GM23338 (cell line): ENCODE data around the gene DDX53. TPM values are rescaled to one million over a fixed set of nuclear protein-coding genes. Genes with fewer than 3 reads are reported as not detected.
A peak's percentile ranks its signal among the peaks of the same experiment; 100 is the strongest.

ENCODE experiments used
- ATAC-seq: fragments of 200-7000 bp; cut with Tn5 transposase; 3 replicates; pipeline ENCODE4 v1.9.1; 2020
- DNase-seq: peaks from one replicate; pipeline ENCODE4 v3.0.0-alpha.2; 2015; ENCODE audit warnings: low spot score
- H2AFZ ChIP-seq: fragments of 200-600 bp; sonication (generic); 2 replicates; pipeline ENCODE4 v1.8.0; 2016; ENCODE audit warnings: antibody characterized with exemption, mild to moderate bottlenecking, moderate library complexity
- H3F3A ChIP-seq: fragments of 200-600 bp; sonication (generic); replicated peaks from 2 replicates; pipeline ENCODE4 v1.8.0; 2017; ENCODE audit warnings: antibody characterized with exemption, mixed run types, low read depth
- H3K27ac ChIP-seq: fragments of 200-600 bp; sonication (generic); 2 replicates; pipeline ENCODE4 v1.6.1; 2016; ENCODE audit warnings: low read depth
- H3K27me3 ChIP-seq: fragments of 200-600 bp; sonication (generic); 2 replicates; pipeline ENCODE4 v1.8.0; 2016; ENCODE audit warnings: mild to moderate bottlenecking, mixed run types, moderate library complexity; ENCODE audit not compliant: insufficient read depth
- H3K36me3 ChIP-seq: fragments of 200-600 bp; sonication (generic); 2 replicates; pipeline ENCODE4 v1.8.0; 2016; ENCODE audit warnings: mild to moderate bottlenecking; ENCODE audit not compliant: insufficient read depth
- H3K4me1 ChIP-seq: fragments of 200-600 bp; sonication (generic); 2 replicates; pipeline ENCODE4 v1.8.0; 2016; ENCODE audit warnings: mild to moderate bottlenecking, moderate library complexity; ENCODE audit not compliant: insufficient read depth
- H3K4me2 ChIP-seq: fragments of 200-600 bp; sonication (generic); 2 replicates; pipeline ENCODE4 v1.7.1; 2017; ENCODE audit warnings: mixed run types
- H3K4me3 ChIP-seq: fragments of 200-600 bp; sonication (generic); 2 replicates; pipeline ENCODE4 v1.6.1; 2016; ENCODE audit warnings: mixed run types
- H3K79me2 ChIP-seq: fragments of 200-600 bp; sonication (generic); replicated peaks from 2 replicates; pipeline ENCODE4 v1.8.0; 2017; ENCODE audit warnings: mild to moderate bottlenecking; ENCODE audit not compliant: insufficient read depth
- H3K9me2 ChIP-seq: fragments of 200-600 bp; sonication (generic); 2 replicates; pipeline ENCODE4 v1.8.0; 2017; ENCODE audit not compliant: insufficient read depth
- H4K20me1 ChIP-seq: fragments of 200-600 bp; sonication (generic); replicated peaks from 2 replicates; pipeline ENCODE4 v1.8.0; 2017; ENCODE audit warnings: mild to moderate bottlenecking; ENCODE audit not compliant: insufficient read depth
- H3K27ac Mint-ChIP-seq: 2 replicates; pipeline ENCODE4 v1.8.0; 2020; ENCODE audit warnings: inconsistent platforms, mild to moderate bottlenecking, moderate library complexity, mixed read lengths
- H3K27me3 Mint-ChIP-seq: 3 replicates; pipeline ENCODE4 v1.8.0; 2022; ENCODE audit warnings: low read depth, mild to moderate bottlenecking, moderate library complexity, mixed read lengths, inconsistent platforms; ENCODE audit not compliant: insufficient read depth, poor library complexity
- H3K36me3 Mint-ChIP-seq: 3 replicates; pipeline ENCODE4 v1.8.0; 2021; ENCODE audit warnings: low read depth, mild to moderate bottlenecking, inconsistent platforms, moderate library complexity, mixed read lengths
- H3K4me1 Mint-ChIP-seq: 3 replicates; pipeline ENCODE4 v1.8.0; 2020; ENCODE audit warnings: mild to moderate bottlenecking, inconsistent platforms, mixed read lengths
- H3K4me3 Mint-ChIP-seq: 3 replicates; pipeline ENCODE4 v1.8.0; 2021; ENCODE audit warnings: moderate library complexity, mild to moderate bottlenecking, inconsistent platforms, mixed read lengths
- H3K9me3 Mint-ChIP-seq: 3 replicates; pipeline ENCODE4 v1.8.0; 2020; ENCODE audit warnings: moderate library complexity, mild to moderate bottlenecking, inconsistent platforms, mixed read lengths
- CREB1 ChIP-seq: fragments of 250-450 bp; sonication (Bioruptor Pico); IDR thresholded peaks from 2 replicates; pipeline ENCODE4 v1.5.0; 2020; ENCODE audit warnings: low read depth, mild to moderate bottlenecking, moderate library complexity
- EZH2 ChIP-seq: fragments of 200-600 bp; sonication (generic); IDR thresholded peaks from one replicate; pipeline ENCODE4 v1.8.0; 2017; ENCODE audit warnings: antibody characterized with exemption, mild to moderate bottlenecking, low read depth; ENCODE audit not compliant: unreplicated experiment
- JUNB ChIP-seq: IDR thresholded peaks from one replicate; pipeline ENCODE4 v1.6.1; 2016; ENCODE audit warnings: antibody characterized with exemption; ENCODE audit not compliant: unreplicated experiment
- NANOG ChIP-seq: IDR thresholded peaks from 2 replicates; pipeline ENCODE4 v1.6.1; 2016; ENCODE audit warnings: antibody characterized with exemption, borderline replicate concordance
- POLR2AphosphoS5 ChIP-seq: IDR thresholded peaks from 2 replicates; pipeline ENCODE4 v1.6.1; 2016; ENCODE audit warnings: antibody characterized with exemption, low read depth
- STAT1 ChIP-seq: IDR thresholded peaks from one replicate; pipeline ENCODE4 v1.6.1; 2016; ENCODE audit warnings: antibody characterized with exemption; ENCODE audit not compliant: unreplicated experiment
- ZNF331 ChIP-seq: fragments of 250-450 bp; sonication (Bioruptor Pico); IDR thresholded peaks from 2 replicates; pipeline ENCODE4 v1.5.0; 2020; ENCODE audit warnings: low read depth, mild to moderate bottlenecking, moderate library complexity
- ZNF462 ChIP-seq: fragments of 250-450 bp; sonication (Bioruptor Pico); IDR thresholded peaks from 2 replicates; pipeline ENCODE4 v1.5.0; 2020; ENCODE audit warnings: mild to moderate bottlenecking, moderate library complexity
- polyA plus RNA-seq: library from polyadenylated mRNA; unstranded; fragments of >200 nt; fragmentation: Nextera tagmentation; extraction: Ambion mirVana; gene quantifications from 2 replicates; pipeline ENCODE4 v1.2.1, GENCODE V29; 2016
- total RNA-seq: library from RNA; depleted of rRNA; stranded (reverse); fragments of >200 nt; shearing (Covaris generic); gene quantifications from 2 replicates; pipeline ENCODE4 v1.2.3, GENCODE V29; 2014
- TF ChIP-seq, protein P1 (sequence below), 2 experiments: fragments of 200-600 bp in 1 of 2; sonication (generic) in 1 of 2; conservative IDR thresholded peaks; 2 replicates each; pipeline versions ENCODE4 v1.5.1 to v1.6.1; 2016 to 2017; ENCODE audit warnings: antibody characterized with exemption in 2 of 2, low read depth in 2 of 2, mild to moderate bottlenecking in 2 of 2, moderate library complexity in 1 of 2
- TF ChIP-seq, protein P2 (sequence below): IDR thresholded peaks from 2 replicates; pipeline ENCODE4 v1.6.1; 2016; ENCODE audit warnings: antibody characterized with exemption

Gene DDX53
- total and polyA plus RNA-seq, 2 experiments from 2014 or later, result 0.05 TPM; not detected in 1

DNA sequence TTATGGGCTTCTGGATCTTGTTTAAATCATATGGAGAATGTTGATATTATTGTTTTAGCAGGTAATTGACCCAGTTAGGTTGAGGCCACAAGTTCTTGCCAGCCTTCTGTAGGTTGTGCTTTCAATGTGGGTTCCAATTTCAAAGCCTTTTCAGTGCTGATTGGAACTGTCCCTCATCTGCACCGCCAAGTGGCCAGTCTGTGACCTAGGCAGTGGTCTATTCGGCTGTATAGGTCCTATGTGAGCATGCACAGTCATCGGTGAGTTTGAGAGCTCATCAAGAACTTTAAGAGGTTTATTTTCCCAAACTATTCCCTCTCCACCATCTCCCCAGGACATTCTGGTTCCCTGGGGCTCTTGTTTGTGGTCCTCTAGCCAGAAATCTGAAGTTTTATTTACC is 35.7 kb downstream of the DDX53 start:
- ATAC-seq, result peak; percentile 35; the same call in 2 of the 3 replicates

GRCh38 chrX:23046443-23046842 is 46.7 kb downstream of the DDX53 start:
- Histone ChIP-seq H2AFZ (no peak overlapping the region), H3K36me3 (no peaks in the 10 kb centered on the region), H3K27me3 (no peaks in the 10 kb centered on the region), H3K27ac (no peak overlapping the region), H3K79me2 (no peaks in the 10 kb centered on the region), H4K20me1 (no peaks in the 10 kb centered on the region), H3K9me2 (no peaks in the 10 kb centered on the region), H3K4me3 (no peak overlapping the region), H3F3A (no peaks in the 10 kb centered on the region), H3K4me1 (no peaks in the 10 kb centered on the region), H3K4me2 (no peak overlapping the region)
- H3K4me3 Mint-ChIP-seq, result no peak overlapping the region
- no peaks in the 10 kb centered on the region for H3K36me3 Mint-ChIP-seq
- H3K27ac Mint-ChIP-seq, result no peak overlapping the region
- ATAC-seq (no peak), DNase-seq (no peak)
- no peaks in the 10 kb centered on the region for H3K27me3 Mint-ChIP-seq
- H3K4me1 Mint-ChIP-seq, result no peaks in the 10 kb centered on the region
- no peaks in the 10 kb centered on the region for H3K9me3 Mint-ChIP-seq
- TF ChIP-seq, protein P1, sequence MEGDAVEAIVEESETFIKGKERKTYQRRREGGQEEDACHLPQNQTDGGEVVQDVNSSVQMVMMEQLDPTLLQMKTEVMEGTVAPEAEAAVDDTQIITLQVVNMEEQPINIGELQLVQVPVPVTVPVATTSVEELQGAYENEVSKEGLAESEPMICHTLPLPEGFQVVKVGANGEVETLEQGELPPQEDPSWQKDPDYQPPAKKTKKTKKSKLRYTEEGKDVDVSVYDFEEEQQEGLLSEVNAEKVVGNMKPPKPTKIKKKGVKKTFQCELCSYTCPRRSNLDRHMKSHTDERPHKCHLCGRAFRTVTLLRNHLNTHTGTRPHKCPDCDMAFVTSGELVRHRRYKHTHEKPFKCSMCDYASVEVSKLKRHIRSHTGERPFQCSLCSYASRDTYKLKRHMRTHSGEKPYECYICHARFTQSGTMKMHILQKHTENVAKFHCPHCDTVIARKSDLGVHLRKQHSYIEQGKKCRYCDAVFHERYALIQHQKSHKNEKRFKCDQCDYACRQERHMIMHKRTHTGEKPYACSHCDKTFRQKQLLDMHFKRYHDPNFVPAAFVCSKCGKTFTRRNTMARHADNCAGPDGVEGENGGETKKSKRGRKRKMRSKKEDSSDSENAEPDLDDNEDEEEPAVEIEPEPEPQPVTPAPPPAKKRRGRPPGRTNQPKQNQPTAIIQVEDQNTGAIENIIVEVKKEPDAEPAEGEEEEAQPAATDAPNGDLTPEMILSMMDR (conservative IDR thresholded peaks at IDR 0.05; ENCODE audit: low read depth in 2 of 2), result no peak
- TF ChIP-seq NANOG, result no peak
- TF ChIP-seq POLR2AphosphoS5, result no peak
- no peak for TF ChIP-seq EZH2
- TF ChIP-seq ZNF331, result no peak
- TF ChIP-seq, protein P2, sequence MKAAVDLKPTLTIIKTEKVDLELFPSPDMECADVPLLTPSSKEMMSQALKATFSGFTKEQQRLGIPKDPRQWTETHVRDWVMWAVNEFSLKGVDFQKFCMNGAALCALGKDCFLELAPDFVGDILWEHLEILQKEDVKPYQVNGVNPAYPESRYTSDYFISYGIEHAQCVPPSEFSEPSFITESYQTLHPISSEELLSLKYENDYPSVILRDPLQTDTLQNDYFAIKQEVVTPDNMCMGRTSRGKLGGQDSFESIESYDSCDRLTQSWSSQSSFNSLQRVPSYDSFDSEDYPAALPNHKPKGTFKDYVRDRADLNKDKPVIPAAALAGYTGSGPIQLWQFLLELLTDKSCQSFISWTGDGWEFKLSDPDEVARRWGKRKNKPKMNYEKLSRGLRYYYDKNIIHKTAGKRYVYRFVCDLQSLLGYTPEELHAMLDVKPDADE, result no peak
- TF ChIP-seq JUNB, result no peak
- TF ChIP-seq ZNF462 (CRISPR knock-in tag), result no peak

More for the DNA sequence above, 35.7 kb downstream of the DDX53 start:
- no peak for TF ChIP-seq EZH2
- TF ChIP-seq, protein P1 (conservative IDR thresholded peaks at IDR 0.05; ENCODE audit: low read depth in 2 of 2), result peak in 1 of 2 experiments; percentile 33; a peak in 2 of 4 replicates
- TF ChIP-seq CREB1, result no peak
- TF ChIP-seq STAT1, result no peak
- H3K4me2 ChIP-seq, result no peak overlapping the region
- Mint-ChIP-seq H3K27me3 (no peaks in the 10 kb centered on the region), H3K27ac (no peak overlapping the region), H3K4me3 (no peak overlapping the region), H3K4me1 (peaks cover 6% of the 10 kb centered on the region; the same call in 2 of the 3 replicates), H3K36me3 (no peaks in the 10 kb centered on the region), H3K9me3 (no peaks in the 10 kb centered on the region)
- H3K27me3 ChIP-seq, result no peaks in the 10 kb centered on the region
- H3K79me2 ChIP-seq, result no peaks in the 10 kb centered on the region
- no peaks in the 10 kb centered on the region for H4K20me1 ChIP-seq
- no peak overlapping the region for H3K27ac ChIP-seq
- H3K9me2 ChIP-seq, result no peaks in the 10 kb centered on the region
- no peak overlapping the region for H2AFZ ChIP-seq
- H3K36me3 ChIP-seq, result no peaks in the 10 kb centered on the region
- H3K4me3 ChIP-seq, result no peak overlapping the region
- DNase-seq, result peak; percentile 7
- H3K4me1 ChIP-seq, result peaks cover 11% of the 10 kb centered on the region
- no peaks in the 10 kb centered on the region for H3F3A ChIP-seq
